Stimulated activated CD4-positive, alpha-beta T cell treated with anti-CD3 and anti-CD28 coated beads, TNF-alpha, amount 100 ng/mL, for 48 hours (primary cell): Measurements from ENCODE around the gene MDFI.

ENCODE experiments used
- DNase-seq, 3 donors: peaks; one replicate each; pipeline ENCODE4 v3.0.0-alpha.2; 2020; ENCODE audit warnings: low read depth in 3 of 3

MDFI gene

GRCh38 chr6:41688256-41688965 is 50.1 kb downstream of the MDFI start:
- DNase-seq = no peak

- no peak for DNase-seq
These were observed 51.1 kb downstream of the MDFI start for GRCh38 chr6:41689171-41690008.

- no peak for DNase-seq
These were observed 52.5 kb downstream of the MDFI start for GRCh38 chr6:41690541-41691330.

- no peak for DNase-seq
These were observed 53.3 kb downstream of the MDFI start for GRCh38 chr6:41691426-41692079.

- no peak for DNase-seq
These were observed 53.9 kb downstream of the MDFI start for GRCh38 chr6:41692080-41692675.

- DNase-seq = no peak
These were observed 54.5 kb downstream of the MDFI start for GRCh38 chr6:41692730-41693129.

- DNase-seq = no peak
These were observed 55.3 kb downstream of the MDFI start for GRCh38 chr6:41693281-41694240.

- no peak for DNase-seq
These were observed 56.7 kb downstream of the MDFI start for GRCh38 chr6:41694815-41695526.

- DNase-seq = no peak
These were observed 57.6 kb downstream of the MDFI start for GRCh38 chr6:41695825-41696224.

- DNase-seq = no peak
These were observed 58.5 kb downstream of the MDFI start for GRCh38 chr6:41696788-41697187.

GRCh38 chr6:41697861-41698781 is 59.9 kb downstream of the MDFI start:
- no peak for DNase-seq

- DNase-seq = no peak
These were observed 60.8 kb downstream of the MDFI start for GRCh38 chr6:41699063-41699462.

GRCh38 chr6:41700463-41701347 is 62.4 kb downstream of the MDFI start:
- no peak for DNase-seq

GRCh38 chr6:41702089-41702745 is 63.9 kb downstream of the MDFI start:
- DNase-seq = no peak

GRCh38 chr6:41702771-41703494 is 64.7 kb downstream of the MDFI start:
- DNase-seq = no peak
